Tongue (tissue), 2 donors: ENCODE measurements around the gene SPARC. TPM values are rescaled to one million over a fixed set of nuclear protein-coding genes. Genes with fewer than 3 reads are reported as not detected.
"Not testable (repeated sequence)": the region's sequence is repeated elsewhere in the genome, so short reads cannot be mapped to it uniquely, and the experiment has no call there.

Experiments
- DNase-seq: peaks from one replicate; pipeline ENCODE4 v3.0.0-alpha.2; 2015
- total RNA-seq: library from RNA; depleted of rRNA; stranded (reverse); fragments of >200 nt; gene quantifications from one replicate; pipeline ENCODE4 v1.2.3, GENCODE V29; 2014

Gene SPARC
- 1,607 TPM for total RNA-seq

- DNase-seq: peak; percentile 97
Measured at GRCh38 chr5:151686674-151687407, at the start of gene SPARC. SPARC (minus strand) TSS chr5:151686915; CDS start chr5:151676188, 10,727 bp downstream.

GRCh38 chr5:151735646-151736045 lies 48.9 kb upstream of the SPARC start:
- no peak for DNase-seq

- DNase-seq: no peak
Measured at GRCh38 chr5:151734064-151734408, 47.3 kb upstream of the SPARC start.

- no peak for DNase-seq
Measured at GRCh38 chr5:151733358-151734063, 46.8 kb upstream of the SPARC start.

GRCh38 chr5:151730381-151730780 lies 43.7 kb upstream of the SPARC start:
- DNase-seq: no peak

- not testable (repeated sequence) for DNase-seq
Measured at GRCh38 chr5:151729597-151729996, 42.9 kb upstream of the SPARC start.

GRCh38 chr5:151724360-151724759 lies 37.6 kb upstream of the SPARC start:
- no peak for DNase-seq

- DNase-seq: no peak
Measured at GRCh38 chr5:151722546-151722945, 35.8 kb upstream of the SPARC start.

GRCh38 chr5:151721812-151722391 lies 35.2 kb upstream of the SPARC start:
- no peak for DNase-seq

- DNase-seq: peak; percentile 54
Measured at GRCh38 chr5:151721087-151721646, 34.5 kb upstream of the SPARC start.

- DNase-seq: no peak
Measured at GRCh38 chr5:151720215-151720614, 33.5 kb upstream of the SPARC start.

- DNase-seq: no peak
Measured at GRCh38 chr5:151719228-151720000, 32.7 kb upstream of the SPARC start.

- peak; percentile 33 for DNase-seq
Measured at GRCh38 chr5:151718646-151719045, 31.9 kb upstream of the SPARC start.

GRCh38 chr5:151718153-151718552 lies 31.4 kb upstream of the SPARC start:
- DNase-seq: peak; percentile 40

GRCh38 chr5:151717416-151717815 lies 30.7 kb upstream of the SPARC start:
- DNase-seq: no peak

- no peak for DNase-seq
Measured at GRCh38 chr5:151709109-151709735, 22.5 kb upstream of the SPARC start.

- no peak for DNase-seq
Measured at GRCh38 chr5:151708126-151708525, 21.4 kb upstream of the SPARC start.

GRCh38 chr5:151707567-151707966 lies 20.9 kb upstream of the SPARC start:
- DNase-seq: peak; percentile 92

GRCh38 chr5:151706906-151707305 lies 20.2 kb upstream of the SPARC start:
- no peak for DNase-seq

GRCh38 chr5:151703780-151704179 lies 17.1 kb upstream of the SPARC start:
- DNase-seq: no peak

- peak; percentile 40 for DNase-seq
Measured at GRCh38 chr5:151703227-151703626, 16.5 kb upstream of the SPARC start.

GRCh38 chr5:151700820-151701219 lies 14.1 kb upstream of the SPARC start:
- DNase-seq: no peak
